ENCODE measurements around the gene MACROD2. TPM values are rescaled to one million over a fixed set of nuclear protein-coding genes. Genes with fewer than 3 reads are reported as not detected.

MACROD2 gene
- polyA plus RNA-seq, 1 experiment = 0.47 TPM

GRCh38 chr20:15399781-15400180, 1404.5 kb downstream of the MACROD2 start:
- ChIA-PET POLR2A (no interaction called here), CTCF (interaction anchor here (1.0 kb wide), 1 partner anchor 14 kb away, joined by 3 read pairs; no protein-coding TSS in a partner anchor)
- H3K36me3 ChIP-seq (ENCODE audit: control insufficient read depth, insufficient read depth, low read length) = no peaks in the 10 kb centered on the region
- no peaks in the 10 kb centered on the region for H3K27me3 ChIP-seq (ENCODE audit: control insufficient read depth, insufficient read depth, low read length)
- DNase-seq (ENCODE audit: low read depth) = no peak
- no peak for TF ChIP-seq CTCF (IDR thresholded peaks at IDR 0.05; ENCODE audit: insufficient read depth, low read depth, low read length)
- no peak overlapping the region for H3K4me3 ChIP-seq (ENCODE audit: low read depth, low read length)

GRCh38 chr20:15406072-15406471, 1410.8 kb downstream of the MACROD2 start:
- no peak for DNase-seq (ENCODE audit: low read depth)
- H3K27me3 ChIP-seq (ENCODE audit: control insufficient read depth, insufficient read depth, low read length) = no peaks in the 10 kb centered on the region
- POLR2A ChIA-PET = no interaction called here
- CTCF ChIA-PET = no interaction called here
- TF ChIP-seq CTCF (IDR thresholded peaks at IDR 0.05; ENCODE audit: insufficient read depth, low read depth, low read length) = no peak
- H3K36me3 ChIP-seq (ENCODE audit: control insufficient read depth, insufficient read depth, low read length) = no peaks in the 10 kb centered on the region
- H3K4me3 ChIP-seq (ENCODE audit: low read depth, low read length) = no peak overlapping the region

GRCh38 chr20:15411781-15412180, 1416.5 kb downstream of the MACROD2 start:
- DNase-seq (ENCODE audit: low read depth) = no peak
- no peak for TF ChIP-seq CTCF (IDR thresholded peaks at IDR 0.05; ENCODE audit: insufficient read depth, low read depth, low read length)
- ChIA-PET POLR2A (interaction anchor here (0.5 kb wide), 1 partner anchor 304 kb away, joined by 4 read pairs; no protein-coding TSS in a partner anchor), CTCF (no interaction called here)
- Histone ChIP-seq H3K4me3 (ENCODE audit: low read depth, low read length) (no peak overlapping the region), H3K36me3 (ENCODE audit: control insufficient read depth, insufficient read depth, low read length) (no peaks in the 10 kb centered on the region), H3K27me3 (ENCODE audit: control insufficient read depth, insufficient read depth, low read length) (no peaks in the 10 kb centered on the region)

GRCh38 chr20:15415908-15416307, 1420.6 kb downstream of the MACROD2 start:
- no peaks in the 10 kb centered on the region for H3K36me3 ChIP-seq (ENCODE audit: control insufficient read depth, insufficient read depth, low read length)
- no peak for TF ChIP-seq CTCF (IDR thresholded peaks at IDR 0.05; ENCODE audit: insufficient read depth, low read depth, low read length)
- no peak for DNase-seq (ENCODE audit: low read depth)
- H3K4me3 ChIP-seq (ENCODE audit: low read depth, low read length) = no peak overlapping the region
- ChIA-PET POLR2A (no interaction called here), CTCF (no interaction called here)
- H3K27me3 ChIP-seq (ENCODE audit: control insufficient read depth, insufficient read depth, low read length) = no peaks in the 10 kb centered on the region

- H3K27me3 ChIP-seq (ENCODE audit: control insufficient read depth, insufficient read depth, low read length) = no peaks in the 10 kb centered on the region
- no peak for TF ChIP-seq CTCF (IDR thresholded peaks at IDR 0.05; ENCODE audit: insufficient read depth, low read depth, low read length)
- POLR2A ChIA-PET = no interaction called here
- H3K36me3 ChIP-seq (ENCODE audit: control insufficient read depth, insufficient read depth, low read length) = no peaks in the 10 kb centered on the region
- CTCF ChIA-PET = no interaction called here
- DNase-seq (ENCODE audit: low read depth) = no peak
- no peak overlapping the region for H3K4me3 ChIP-seq (ENCODE audit: low read depth, low read length)
Observed at GRCh38 chr20:15419856-15420255, 1424.5 kb downstream of the MACROD2 start.

Measured in BJ (cell line).